Diencephalon (tissue), 1 donor: ENCODE measurements around the gene RIPOR2. TPM values are rescaled to one million over a fixed set of nuclear protein-coding genes. Genes with fewer than 3 reads are reported as not detected.

Source experiments
- total RNA-seq: library from RNA; depleted of rRNA; stranded (reverse); fragments of >200 nt; gene quantifications from one replicate; pipeline ENCODE4 v1.2.3, GENCODE V29; 2014

RIPOR2 gene, protein sequence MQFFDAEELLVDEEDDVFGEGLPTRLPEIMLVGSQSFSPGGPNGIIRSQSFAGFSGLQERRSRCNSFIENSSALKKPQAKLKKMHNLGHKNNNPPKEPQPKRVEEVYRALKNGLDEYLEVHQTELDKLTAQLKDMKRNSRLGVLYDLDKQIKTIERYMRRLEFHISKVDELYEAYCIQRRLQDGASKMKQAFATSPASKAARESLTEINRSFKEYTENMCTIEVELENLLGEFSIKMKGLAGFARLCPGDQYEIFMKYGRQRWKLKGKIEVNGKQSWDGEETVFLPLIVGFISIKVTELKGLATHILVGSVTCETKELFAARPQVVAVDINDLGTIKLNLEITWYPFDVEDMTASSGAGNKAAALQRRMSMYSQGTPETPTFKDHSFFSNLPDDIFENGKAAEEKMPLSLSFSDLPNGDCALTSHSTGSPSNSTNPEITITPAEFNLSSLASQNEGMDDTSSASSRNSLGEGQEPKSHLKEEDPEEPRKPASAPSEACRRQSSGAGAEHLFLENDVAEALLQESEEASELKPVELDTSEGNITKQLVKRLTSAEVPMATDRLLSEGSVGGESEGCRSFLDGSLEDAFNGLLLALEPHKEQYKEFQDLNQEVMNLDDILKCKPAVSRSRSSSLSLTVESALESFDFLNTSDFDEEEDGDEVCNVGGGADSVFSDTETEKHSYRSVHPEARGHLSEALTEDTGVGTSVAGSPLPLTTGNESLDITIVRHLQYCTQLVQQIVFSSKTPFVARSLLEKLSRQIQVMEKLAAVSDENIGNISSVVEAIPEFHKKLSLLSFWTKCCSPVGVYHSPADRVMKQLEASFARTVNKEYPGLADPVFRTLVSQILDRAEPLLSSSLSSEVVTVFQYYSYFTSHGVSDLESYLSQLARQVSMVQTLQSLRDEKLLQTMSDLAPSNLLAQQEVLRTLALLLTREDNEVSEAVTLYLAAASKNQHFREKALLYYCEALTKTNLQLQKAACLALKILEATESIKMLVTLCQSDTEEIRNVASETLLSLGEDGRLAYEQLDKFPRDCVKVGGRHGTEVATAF
- 33.4 TPM for total RNA-seq

DNA sequence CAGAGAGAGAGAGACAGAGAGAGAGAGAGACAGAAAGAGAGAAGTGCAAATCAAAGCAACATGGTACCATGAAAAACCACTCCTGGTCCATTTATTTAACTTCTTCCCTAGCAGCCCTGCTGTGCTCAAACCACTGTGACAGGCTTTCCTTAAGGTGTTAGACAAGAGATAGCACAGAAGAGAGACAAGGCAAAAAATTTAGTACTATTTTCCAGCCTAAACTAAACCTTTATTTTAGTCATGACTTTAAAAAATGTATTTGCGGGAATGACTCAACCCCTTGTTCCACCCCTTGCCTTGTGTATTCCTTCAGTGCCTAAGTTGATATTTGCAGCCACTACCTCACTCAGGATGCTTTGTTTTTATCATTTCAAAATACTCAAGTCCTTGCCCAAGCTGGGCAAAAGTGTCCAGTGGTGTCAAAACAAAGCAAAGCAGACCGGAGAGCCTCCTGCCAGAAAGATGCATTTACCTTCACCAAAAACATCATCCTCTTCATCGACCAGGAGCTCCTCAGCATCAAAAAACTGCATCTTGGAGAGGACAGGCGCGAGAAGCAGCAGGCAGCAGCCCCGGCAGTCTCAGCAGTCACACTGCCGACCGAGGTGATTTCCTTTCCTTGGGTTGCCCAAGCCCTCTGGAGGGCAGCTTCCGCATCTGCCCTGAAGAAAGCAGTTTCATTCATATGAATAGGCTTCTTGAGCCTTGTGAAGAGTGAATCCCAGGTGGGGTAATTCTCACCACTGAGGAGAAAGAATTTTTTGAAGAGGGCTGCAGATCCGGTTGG is at the start of gene RIPOR2:
RIPOR2 (minus strand) TSS at position 595 of the 787 bp plus-strand sequence; CDS start at position 533, 62 bp downstream.

DNA sequence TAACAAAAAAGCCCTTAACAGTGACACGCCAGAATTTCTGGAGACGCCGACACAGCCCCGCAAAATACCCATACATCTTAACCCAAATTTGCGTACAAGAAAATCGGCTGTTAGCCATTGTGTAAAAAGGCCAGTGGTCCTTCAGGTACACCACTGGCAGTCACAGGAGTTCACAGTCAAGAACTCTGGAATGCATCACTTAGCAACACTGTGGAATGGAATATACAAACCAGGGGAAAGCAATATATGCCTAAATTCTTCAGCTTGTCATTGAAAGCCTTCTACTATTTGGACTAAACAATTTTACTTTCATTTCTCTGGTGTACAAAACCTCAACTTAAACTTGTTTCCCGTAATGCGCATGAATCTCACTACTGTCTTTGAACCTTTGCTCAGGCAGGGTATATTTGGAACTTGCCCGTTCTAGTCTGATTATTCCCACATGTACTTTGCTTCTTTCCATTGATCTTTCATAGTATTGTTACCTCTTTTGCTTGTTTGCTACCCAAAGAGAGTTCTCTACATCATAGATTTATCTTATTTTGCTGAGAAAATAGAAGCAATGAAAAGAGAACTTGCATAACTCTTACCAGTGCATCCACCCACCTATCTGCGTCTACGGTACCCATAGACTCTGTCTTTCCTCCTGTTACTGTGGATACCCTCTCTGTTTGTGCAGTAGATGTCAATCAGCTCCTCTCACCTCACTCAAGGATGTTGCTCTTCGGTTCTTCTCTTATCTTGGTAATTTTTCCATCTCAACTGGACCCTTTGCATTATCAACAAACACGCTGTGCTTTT is 136.8 kb downstream of the RIPOR2 start, which contains the start of gene ARMH2:
ARMH2 (minus strand) TSS at position 178 of the 801 bp plus-strand sequence; CDS start at position 118, 60 bp downstream.

DNA sequence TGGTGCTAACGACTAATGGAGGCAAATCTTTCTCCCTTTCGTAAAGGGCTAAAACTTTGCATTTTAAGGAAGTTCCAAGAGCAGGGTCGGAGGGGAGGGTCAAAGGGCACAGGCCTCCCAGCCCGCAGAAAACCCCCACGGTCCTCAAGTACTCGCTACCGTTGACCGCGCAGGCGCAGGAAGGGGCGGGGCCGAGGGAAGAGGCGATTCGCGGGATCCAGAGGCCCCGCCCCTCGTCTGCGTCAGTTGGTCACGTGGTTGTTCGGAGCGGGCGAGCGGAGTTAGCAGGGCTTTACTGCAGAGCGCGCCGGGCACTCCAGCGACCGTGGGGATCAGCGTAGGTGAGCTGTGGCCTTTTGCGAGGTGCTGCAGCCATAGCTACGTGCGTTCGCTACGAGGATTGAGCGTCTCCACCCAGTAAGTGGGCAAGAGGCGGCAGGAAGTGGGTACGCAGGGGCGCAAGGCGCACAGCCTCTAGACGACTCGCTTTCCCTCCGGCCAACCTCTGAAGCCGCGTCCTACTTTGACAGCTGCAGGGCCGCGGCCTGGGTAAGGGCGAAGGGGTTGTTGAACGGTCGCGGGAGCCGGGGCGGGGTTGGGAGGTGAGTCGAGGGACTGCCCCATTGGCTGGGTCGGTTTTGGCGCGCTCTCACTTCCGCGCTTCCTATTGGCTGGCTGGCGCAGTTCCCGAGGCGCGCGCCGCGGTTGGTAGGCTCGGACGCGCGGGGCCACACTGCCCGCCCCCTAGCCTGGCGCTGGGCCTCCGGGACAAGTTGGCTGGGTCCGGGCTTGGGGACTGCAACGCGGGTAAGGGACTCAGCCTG is 160.9 kb downstream of the RIPOR2 start, which contains the start of gene GMNN:
GMNN (plus strand) TSS at position 242 of the 824 bp plus-strand sequence. CDS start 2,310 bp downstream, outside the sequence.

Other genes starting within 250 kb of the RIPOR2 start
- 122 TPM for gene C6orf62, start 216.8 kb downstream of the RIPOR2 start, total RNA-seq
- gene GMNN, start 161.0 kb downstream of the RIPOR2 start, total RNA-seq, result 14.8 TPM
- not detected for gene ARMH2, start 137.0 kb downstream of the RIPOR2 start, total RNA-seq